Measurements from ENCODE around the gene CDH13.

CDH13 gene

DNA sequence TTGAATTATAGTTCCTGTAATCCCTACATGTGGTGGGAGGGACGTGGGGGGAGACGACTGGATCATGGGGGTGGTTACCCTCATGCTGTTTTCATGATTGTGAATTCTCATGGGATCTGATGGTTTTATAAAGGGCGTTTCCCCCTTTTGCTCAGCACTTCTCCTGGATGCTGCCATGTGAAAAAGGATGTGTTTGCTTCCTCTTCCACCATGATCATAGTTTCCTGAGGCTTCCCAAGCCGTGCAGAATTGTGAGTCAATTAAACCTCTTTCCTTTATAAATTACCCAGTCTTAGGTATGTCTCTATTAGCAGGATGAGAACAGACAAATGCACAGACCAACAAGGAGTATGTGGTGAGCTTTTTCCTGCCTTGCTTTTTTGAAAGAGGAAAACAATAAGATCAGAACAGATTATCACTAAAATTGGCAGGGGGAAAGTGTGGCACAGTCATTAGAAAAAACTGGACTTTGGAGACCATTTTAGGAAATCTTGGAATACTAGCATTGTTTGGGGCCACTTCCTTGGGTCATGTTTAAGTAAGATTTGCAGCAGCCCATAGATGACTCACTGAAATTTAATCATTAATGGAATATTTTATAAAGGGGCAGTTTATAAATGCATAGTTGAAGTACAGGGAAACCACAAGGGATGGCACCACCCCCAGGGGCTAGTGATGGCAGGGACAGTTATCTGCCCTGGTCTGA, 352.8 kb downstream of the CDH13 start:
- Histone ChIP-seq H3K79me1 (ENCODE audit: low read length) (no peaks in the 10 kb centered on the region), H3K79me2 (ENCODE audit: control insufficient read depth, insufficient read depth, low read length) (no peaks in the 10 kb centered on the region), H3K4me3 (ENCODE audit: low read length) (no peak overlapping the region), H3K36me3 (ENCODE audit: control insufficient read depth, insufficient read depth, low read length) (no peaks in the 10 kb centered on the region), H3K23ac (ENCODE audit: low read length) (no peak overlapping the region), H3K4me2 (ENCODE audit: low read length) (no peak overlapping the region), H3K9ac (ENCODE audit: low read length) (no peak overlapping the region), H3K56ac (ENCODE audit: low read length) (no peak overlapping the region), H2BK5ac (ENCODE audit: low read length) (no peak overlapping the region), H3K27ac (ENCODE audit: low read depth, low read length) (no peak overlapping the region), H3K27me3 (ENCODE audit: insufficient read depth, low read length, poor library complexity) (no peaks in the 10 kb centered on the region), H3K4me1 (ENCODE audit: control insufficient read depth, low read depth, low read length) (no peaks in the 10 kb centered on the region), H3K18ac (ENCODE audit: low read length) (no peak overlapping the region), H4K8ac (ENCODE audit: low read depth, low read length) (no peak overlapping the region), H2BK120ac (ENCODE audit: low read depth, low read length) (no peak overlapping the region), H3K4ac (ENCODE audit: low read depth, low read length) (no peak overlapping the region), H4K5ac (ENCODE audit: low read length) (no peak overlapping the region), H2AK5ac (ENCODE audit: low read length) (no peak overlapping the region), H2BK15ac (replicated peaks; ENCODE audit: low read depth) (no peak overlapping the region)
- WGBS (ENCODE audit: extremely low coverage, insufficient coverage, low lambda C conversion rate), result no CpG with 5 or more reads among the region's 4 CpGs
- no peak for DNase-seq

DNA sequence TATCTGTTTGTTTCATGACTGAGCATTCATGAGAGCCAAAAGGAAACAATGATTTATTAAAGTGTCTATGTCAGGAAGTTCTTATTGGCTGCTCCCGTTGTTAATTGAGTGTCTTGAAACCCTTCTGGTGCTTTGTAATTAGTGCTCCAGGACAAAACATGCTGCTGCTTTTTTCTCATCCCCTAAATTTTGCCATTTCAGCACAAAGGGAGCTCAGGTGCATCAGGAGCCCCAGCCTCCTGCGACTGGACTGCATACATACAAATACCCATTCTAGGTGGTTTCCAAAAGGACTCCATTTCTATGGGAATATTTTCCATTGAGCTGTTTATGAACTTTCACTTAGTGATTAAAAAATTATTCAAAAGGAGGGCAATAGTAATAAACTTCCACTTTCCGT, 354.0 kb downstream of the CDH13 start:
- Histone ChIP-seq H3K4ac (ENCODE audit: low read depth, low read length) (no peak overlapping the region), H3K4me3 (ENCODE audit: low read length) (no peak overlapping the region), H3K23ac (ENCODE audit: low read length) (no peak overlapping the region), H2BK15ac (replicated peaks; ENCODE audit: low read depth) (no peak overlapping the region), H3K27me3 (ENCODE audit: insufficient read depth, low read length, poor library complexity) (no peaks in the 10 kb centered on the region), H3K36me3 (ENCODE audit: control insufficient read depth, insufficient read depth, low read length) (no peaks in the 10 kb centered on the region), H3K56ac (ENCODE audit: low read length) (no peak overlapping the region), H3K18ac (ENCODE audit: low read length) (no peak overlapping the region), H2BK120ac (ENCODE audit: low read depth, low read length) (no peak overlapping the region), H3K4me2 (ENCODE audit: low read length) (no peak overlapping the region), H3K79me2 (ENCODE audit: control insufficient read depth, insufficient read depth, low read length) (no peaks in the 10 kb centered on the region), H2BK5ac (ENCODE audit: low read length) (no peak overlapping the region), H3K9ac (ENCODE audit: low read length) (no peak overlapping the region), H4K8ac (ENCODE audit: low read depth, low read length) (no peak overlapping the region), H3K4me1 (ENCODE audit: control insufficient read depth, low read depth, low read length) (no peaks in the 10 kb centered on the region), H2AK5ac (ENCODE audit: low read length) (no peak overlapping the region), H4K5ac (ENCODE audit: low read length) (no peak overlapping the region), H3K27ac (ENCODE audit: low read depth, low read length) (no peak overlapping the region), H3K79me1 (ENCODE audit: low read length) (no peaks in the 10 kb centered on the region)
- no CpG with 5 or more reads among the region's 3 CpGs for WGBS (ENCODE audit: extremely low coverage, insufficient coverage, low lambda C conversion rate)
- no peak for DNase-seq

- H3K4me3 ChIP-seq (ENCODE audit: low read length), result no peak overlapping the region
- no peak overlapping the region for H2BK5ac ChIP-seq (ENCODE audit: low read length)
- no CpG with 5 or more reads among the region's 3 CpGs for WGBS (ENCODE audit: extremely low coverage, insufficient coverage, low lambda C conversion rate)
- no peak overlapping the region for H2BK120ac ChIP-seq (ENCODE audit: low read depth, low read length)
- no peaks in the 10 kb centered on the region for H3K79me2 ChIP-seq (ENCODE audit: control insufficient read depth, insufficient read depth, low read length)
- H3K79me1 ChIP-seq (ENCODE audit: low read length), result no peaks in the 10 kb centered on the region
- H3K27me3 ChIP-seq (ENCODE audit: insufficient read depth, low read length, poor library complexity), result no peaks in the 10 kb centered on the region
- H3K36me3 ChIP-seq (ENCODE audit: control insufficient read depth, insufficient read depth, low read length), result no peaks in the 10 kb centered on the region
- no peak overlapping the region for H3K4ac ChIP-seq (ENCODE audit: low read depth, low read length)
- no peak overlapping the region for H3K23ac ChIP-seq (ENCODE audit: low read length)
- H3K27ac ChIP-seq (ENCODE audit: low read depth, low read length), result no peak overlapping the region
- H3K56ac ChIP-seq (ENCODE audit: low read length), result no peak overlapping the region
- H4K8ac ChIP-seq (ENCODE audit: low read depth, low read length), result no peak overlapping the region
- no peak overlapping the region for H3K18ac ChIP-seq (ENCODE audit: low read length)
- no peaks in the 10 kb centered on the region for H3K4me1 ChIP-seq (ENCODE audit: control insufficient read depth, low read depth, low read length)
- no peak overlapping the region for H3K4me2 ChIP-seq (ENCODE audit: low read length)
- no peak for DNase-seq
- no peak overlapping the region for H2AK5ac ChIP-seq (ENCODE audit: low read length)
- H3K9ac ChIP-seq (ENCODE audit: low read length), result no peak overlapping the region
- no peak overlapping the region for H2BK15ac ChIP-seq (replicated peaks; ENCODE audit: low read depth)
- H4K5ac ChIP-seq (ENCODE audit: low read length), result no peak overlapping the region
Observed at GRCh38 chr16:82987767-82988166, 361.0 kb downstream of the CDH13 start.

DNA sequence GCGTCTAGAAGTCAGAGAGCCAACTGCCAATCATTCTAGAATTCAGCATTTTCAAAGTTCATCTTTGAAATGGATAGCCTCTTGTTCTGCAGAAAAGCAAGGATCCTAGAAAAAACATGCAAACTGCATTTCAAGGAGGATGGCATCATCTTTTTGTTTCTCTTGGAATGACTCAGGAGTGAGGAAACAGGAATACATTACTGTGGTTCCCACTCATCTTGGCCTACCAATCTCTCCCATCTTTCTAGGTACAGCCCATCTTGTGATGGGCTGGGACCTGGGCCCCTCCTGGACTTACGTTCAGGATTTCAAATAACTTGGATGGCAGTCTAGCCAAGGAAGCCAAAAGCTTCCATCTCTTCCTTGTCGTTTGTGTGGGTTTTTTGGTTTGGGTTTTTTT, 363.4 kb downstream of the CDH13 start:
- H3K27ac ChIP-seq (ENCODE audit: low read depth, low read length), result no peak overlapping the region
- no peak overlapping the region for H2AK5ac ChIP-seq (ENCODE audit: low read length)
- H2BK5ac ChIP-seq (ENCODE audit: low read length), result no peak overlapping the region
- no peak overlapping the region for H2BK15ac ChIP-seq (replicated peaks; ENCODE audit: low read depth)
- peak; percentile 5 for DNase-seq
- no peak overlapping the region for H3K23ac ChIP-seq (ENCODE audit: low read length)
- no peak overlapping the region for H3K4ac ChIP-seq (ENCODE audit: low read depth, low read length)
- no peak overlapping the region for H2BK120ac ChIP-seq (ENCODE audit: low read depth, low read length)
- H3K36me3 ChIP-seq (ENCODE audit: control insufficient read depth, insufficient read depth, low read length), result no peaks in the 10 kb centered on the region
- H3K4me2 ChIP-seq (ENCODE audit: low read length), result no peak overlapping the region
- H3K18ac ChIP-seq (ENCODE audit: low read length), result no peak overlapping the region
- WGBS (ENCODE audit: extremely low coverage, insufficient coverage, low lambda C conversion rate), result no CpG with 5 or more reads among the region's 3 CpGs
- no peaks in the 10 kb centered on the region for H3K79me1 ChIP-seq (ENCODE audit: low read length)
- H3K27me3 ChIP-seq (ENCODE audit: insufficient read depth, low read length, poor library complexity), result no peaks in the 10 kb centered on the region
- no peak overlapping the region for H4K8ac ChIP-seq (ENCODE audit: low read depth, low read length)
- H3K4me1 ChIP-seq (ENCODE audit: control insufficient read depth, low read depth, low read length), result no peaks in the 10 kb centered on the region
- no peaks in the 10 kb centered on the region for H3K79me2 ChIP-seq (ENCODE audit: control insufficient read depth, insufficient read depth, low read length)
- no peak overlapping the region for H3K4me3 ChIP-seq (ENCODE audit: low read length)
- no peak overlapping the region for H3K9ac ChIP-seq (ENCODE audit: low read length)
- H3K56ac ChIP-seq (ENCODE audit: low read length), result no peak overlapping the region
- no peak overlapping the region for H4K5ac ChIP-seq (ENCODE audit: low read length)

DNA sequence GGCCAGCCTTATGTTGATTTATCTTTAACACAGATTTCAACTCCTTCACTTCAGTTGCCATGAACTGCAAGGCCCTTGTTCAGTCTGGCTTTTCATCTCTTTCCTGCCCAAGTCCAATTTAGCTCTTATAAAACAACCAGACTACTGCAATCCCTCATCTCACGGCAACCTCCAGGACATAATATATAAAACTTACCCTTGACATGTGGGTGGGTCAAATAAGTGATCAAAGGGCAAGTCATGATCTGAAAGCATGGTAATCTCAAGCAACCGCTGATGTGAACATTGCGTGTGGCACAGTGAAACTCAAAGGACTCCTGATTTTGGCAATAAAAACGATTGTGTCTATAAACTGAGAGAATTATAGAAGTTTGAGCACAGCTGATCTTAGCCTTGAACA, 364.6 kb downstream of the CDH13 start:
- H3K56ac ChIP-seq (ENCODE audit: low read length), result no peak overlapping the region
- no peak overlapping the region for H2AK5ac ChIP-seq (ENCODE audit: low read length)
- H3K79me1 ChIP-seq (ENCODE audit: low read length), result no peaks in the 10 kb centered on the region
- H2BK5ac ChIP-seq (ENCODE audit: low read length), result no peak overlapping the region
- H3K23ac ChIP-seq (ENCODE audit: low read length), result no peak overlapping the region
- no peak overlapping the region for H3K27ac ChIP-seq (ENCODE audit: low read depth, low read length)
- WGBS (ENCODE audit: extremely low coverage, insufficient coverage, low lambda C conversion rate), result no CpG with 5 or more reads among the region's 4 CpGs
- H3K4me3 ChIP-seq (ENCODE audit: low read length), result no peak overlapping the region
- H3K4ac ChIP-seq (ENCODE audit: low read depth, low read length), result no peak overlapping the region
- no peak overlapping the region for H4K5ac ChIP-seq (ENCODE audit: low read length)
- no peak overlapping the region for H3K4me2 ChIP-seq (ENCODE audit: low read length)
- DNase-seq, result no peak
- no peaks in the 10 kb centered on the region for H3K4me1 ChIP-seq (ENCODE audit: control insufficient read depth, low read depth, low read length)
- H4K8ac ChIP-seq (ENCODE audit: low read depth, low read length), result no peak overlapping the region
- H3K36me3 ChIP-seq (ENCODE audit: control insufficient read depth, insufficient read depth, low read length), result no peaks in the 10 kb centered on the region
- no peaks in the 10 kb centered on the region for H3K27me3 ChIP-seq (ENCODE audit: insufficient read depth, low read length, poor library complexity)
- H2BK15ac ChIP-seq (replicated peaks; ENCODE audit: low read depth), result no peak overlapping the region
- no peak overlapping the region for H3K18ac ChIP-seq (ENCODE audit: low read length)
- H2BK120ac ChIP-seq (ENCODE audit: low read depth, low read length), result no peak overlapping the region
- no peak overlapping the region for H3K9ac ChIP-seq (ENCODE audit: low read length)
- no peaks in the 10 kb centered on the region for H3K79me2 ChIP-seq (ENCODE audit: control insufficient read depth, insufficient read depth, low read length)

Data from mesendoderm (in vitro differentiated cells).